ENCODE measurements around the gene SKP1. TPM values are rescaled to one million over a fixed set of nuclear protein-coding genes. Genes with fewer than 3 reads are reported as not detected.

The SKP1 gene
- total and polyA plus RNA-seq, 10 of the 15 experiments (the other 5 are each of a cell fraction or from before 2014, with no cell fraction given), result 100 to 1,686 (median 519) TPM

- ATAC-seq, result peak; percentile 40
- peak overlapping the region; percentile 28; the same call in 1 of the 2 replicates for H3K4me3 ChIP-seq
- peak overlapping the region; percentile 5; the same call in 1 of the 2 replicates for H3K9ac ChIP-seq (ENCODE audit: control insufficient read depth, insufficient read depth, low read length)
- CTCF ChIA-PET, result interaction anchor here (0.9 to 6.6 kb wide), 15 partner anchors 10 to 98 kb away, joined by 3 to 112 read pairs (median 10); partner anchors contain the start of gene TCF7
- peaks cover 2% of the 10 kb centered on the region; the same call in 1 of the 2 replicates for H4K20me1 ChIP-seq (ENCODE audit: control insufficient read depth, insufficient read depth)
- H3K27me3 ChIP-seq (replicated peaks in 1 of 2; ENCODE audit: control insufficient read depth in 2 of 2, insufficient read depth in 2 of 2, low read length in 1 of 2), result no peaks in the 10 kb centered on the region
- peak overlapping the region; percentile 39 for H3K4me2 ChIP-seq (ENCODE audit: control insufficient read depth, insufficient read depth)
- H3K9me3 ChIP-seq (replicated peaks; ENCODE audit: control insufficient read depth, insufficient read depth, low read length), result no peaks in the 10 kb centered on the region
- no peaks in the 10 kb centered on the region for H3K36me3 ChIP-seq (ENCODE audit: control insufficient read depth in 2 of 2, insufficient read depth in 2 of 2, low read length in 1 of 2)
- in situ Hi-C loops (cut with MboI), result loop anchor here (5.0 kb wide), 1 partner anchor 35 kb away; no protein-coding TSS in a partner anchor
- RAD21 ChIA-PET (ENCODE audit: unreplicated experiment), result interaction anchor here (0.6 to 4.4 kb wide), 9 partner anchors 33 to 188 kb away, joined by 3 to 30 read pairs (median 6); no protein-coding TSS in a partner anchor
- no peak overlapping the region; the same call in 1 of the 2 replicates for H2AFZ ChIP-seq (ENCODE audit: control insufficient read depth, low read depth, low read length)
- peak; percentile 43 for DNase-seq (ENCODE audit: low read depth, low spot score)
- peak overlapping the region; percentile 95 for H3K27ac ChIP-seq (ENCODE audit: control insufficient read depth, insufficient read depth)
- intact Hi-C loops (cut with micrococcal nuclease; ENCODE audit: unreplicated experiment), result no loop called here
- BruUV-seq (replicated peaks), result no TSS peak
- FAIRE-seq, result no peak
- H3K79me2 ChIP-seq (ENCODE audit: control insufficient read depth, insufficient read depth, low read length), result peaks cover 3% of the 10 kb centered on the region; the same call in 1 of the 2 replicates
- SMC1A ChIA-PET (ENCODE audit: uncharacterized antibody, unreplicated experiment), result interaction anchor here (0.5 to 8.4 kb wide), 10 partner anchors 13 to 1076 kb away, joined by 3 to 177 read pairs (median 16); partner anchors contain the start of gene TCF7
- POLR2A ChIA-PET, result interaction anchor here (0.6 to 11.2 kb wide), 5 partner anchors 28 to 788 kb away, joined by 3 to 81 read pairs (median 37); no protein-coding TSS in a partner anchor
- peaks cover 70% of the 10 kb centered on the region for H3K4me1 ChIP-seq (ENCODE audit: control insufficient read depth, insufficient read depth, low read length)
- WGBS (ENCODE audit: insufficient coverage, insufficient replicate concordance, low lambda C conversion rate, missing lambda C conversion rate), result 28% methylated on average over 20 of the region's 20 CpGs
- peak in 1 of 2 experiments; percentile 52; a peak in 1 of 4 replicates for TF ChIP-seq BHLHE40 (IDR thresholded peaks at IDR 0.05; ENCODE audit: borderline replicate concordance in 1 of 2, low read depth in 2 of 2, low read length in 1 of 2)
- peak; percentile 67 for TF ChIP-seq IKZF1 (conservative IDR thresholded peaks at IDR 0.05)
- TF ChIP-seq FOS (IDR thresholded peaks at IDR 0.05; ENCODE audit: borderline replicate concordance, extremely low read depth, insufficient read length), result no peak
- TF ChIP-seq CBFB (IDR thresholded peaks at IDR 0.05; ENCODE audit: low read depth), result no peak
- no peak for TF ChIP-seq MYC (IDR thresholded peaks at IDR 0.05; ENCODE audit: insufficient read depth, insufficient read length, insufficient replicate concordance, low read length, severe bottlenecking)
- TF ChIP-seq PBX3 (IDR thresholded peaks at IDR 0.05; ENCODE audit: insufficient replicate concordance, low read depth, low read length), result no peak
- TF ChIP-seq POLR2AphosphoS5 (IDR thresholded peaks at IDR 0.05; ENCODE audit: low read length), result peak; percentile 71; the same call in 1 of the 2 replicates
- TF ChIP-seq NBN (IDR thresholded peaks at IDR 0.05), result peak; percentile 59; the same call in 1 of the 2 replicates
- no peak for TF ChIP-seq PML (IDR thresholded peaks at IDR 0.05; ENCODE audit: low read length)
- peak; percentile 64 for TF ChIP-seq EED (IDR thresholded peaks at IDR 0.05; ENCODE audit: low read depth)
- no peak for TF ChIP-seq BRCA1 (IDR thresholded peaks at IDR 0.05; ENCODE audit: low read depth, low read length)
- no peak for TF ChIP-seq USF1 (IDR thresholded peaks at IDR 0.05; ENCODE audit: borderline replicate concordance, extremely low read length, insufficient read depth, low read depth, low read length)
- no peak for TF ChIP-seq YBX1 (IDR thresholded peaks at IDR 0.05)
- TF ChIP-seq BCL11A (IDR thresholded peaks at IDR 0.05; ENCODE audit: low read depth, low read length), result no peak
- TF ChIP-seq IRF3 (IDR thresholded peaks at IDR 0.05), result no peak
- TF ChIP-seq NRF1 (conservative IDR thresholded peaks at IDR 0.05; ENCODE audit: low read depth, low read length), result no peak
- no peak for TF ChIP-seq HDGF (IDR thresholded peaks at IDR 0.05)
- TF ChIP-seq ZNF384 (IDR thresholded peaks at IDR 0.05; ENCODE audit: borderline replicate concordance, low read depth, low read length), result no peak
- TF ChIP-seq ATF3 (IDR thresholded peaks at IDR 0.05; ENCODE audit: borderline replicate concordance, extremely low read depth, low read depth, low read length), result no peak
- TF ChIP-seq ZNF274 (IDR thresholded peaks at IDR 0.05; ENCODE audit: insufficient read depth, insufficient read length), result no peak
- TF ChIP-seq SREBF1 (IDR thresholded peaks at IDR 0.05; ENCODE audit: low read length), result no peak
These were observed 74.9 kb downstream of the SKP1 start for GRCh38 chr5:134101686-134102439.

Data from GM12878 (cell line).